ENCODE data around the gene KIF26A. TPM values are rescaled to one million over a fixed set of nuclear protein-coding genes. Genes with fewer than 3 reads are reported as not detected.

The KIF26A gene
- total RNA-seq, 1 donor from 2014 or later: 5.9 TPM

- no peaks in the 10 kb centered on the region for H3K4me1 Mint-ChIP-seq (ENCODE audit: low read depth, unreplicated experiment)
- H3K4me3 Mint-ChIP-seq (ENCODE audit: unreplicated experiment): no peak overlapping the region
- no peak overlapping the region for H3K27ac Mint-ChIP-seq (ENCODE audit: unreplicated experiment)
- peaks cover 26% of the 10 kb centered on the region for H3K27me3 Mint-ChIP-seq (ENCODE audit: unreplicated experiment)
- TF ChIP-seq CTCF (IDR thresholded peaks at IDR 0.05; ENCODE audit: partially characterized antibody, unreplicated experiment): no peak
- DNase-seq: peak; percentile 18
- H3K9me3 Mint-ChIP-seq (ENCODE audit: unreplicated experiment): no peaks in the 10 kb centered on the region
- no peaks in the 10 kb centered on the region for H3K36me3 Mint-ChIP-seq (ENCODE audit: unreplicated experiment)
Measured at GRCh38 chr14:104116756-104117340, 21.5 kb upstream of the KIF26A start.

- H3K9me3 Mint-ChIP-seq (ENCODE audit: unreplicated experiment): no peaks in the 10 kb centered on the region
- no peak overlapping the region for H3K4me3 Mint-ChIP-seq (ENCODE audit: unreplicated experiment)
- no peak for TF ChIP-seq CTCF (IDR thresholded peaks at IDR 0.05; ENCODE audit: partially characterized antibody, unreplicated experiment)
- no peak overlapping the region for H3K27ac Mint-ChIP-seq (ENCODE audit: unreplicated experiment)
- no peaks in the 10 kb centered on the region for H3K36me3 Mint-ChIP-seq (ENCODE audit: unreplicated experiment)
- H3K27me3 Mint-ChIP-seq (ENCODE audit: unreplicated experiment): peaks cover 26% of the 10 kb centered on the region
- no peaks in the 10 kb centered on the region for H3K4me1 Mint-ChIP-seq (ENCODE audit: low read depth, unreplicated experiment)
- DNase-seq: peak; percentile 19
Measured at GRCh38 chr14:104117341-104118005, 20.9 kb upstream of the KIF26A start.

DNA sequence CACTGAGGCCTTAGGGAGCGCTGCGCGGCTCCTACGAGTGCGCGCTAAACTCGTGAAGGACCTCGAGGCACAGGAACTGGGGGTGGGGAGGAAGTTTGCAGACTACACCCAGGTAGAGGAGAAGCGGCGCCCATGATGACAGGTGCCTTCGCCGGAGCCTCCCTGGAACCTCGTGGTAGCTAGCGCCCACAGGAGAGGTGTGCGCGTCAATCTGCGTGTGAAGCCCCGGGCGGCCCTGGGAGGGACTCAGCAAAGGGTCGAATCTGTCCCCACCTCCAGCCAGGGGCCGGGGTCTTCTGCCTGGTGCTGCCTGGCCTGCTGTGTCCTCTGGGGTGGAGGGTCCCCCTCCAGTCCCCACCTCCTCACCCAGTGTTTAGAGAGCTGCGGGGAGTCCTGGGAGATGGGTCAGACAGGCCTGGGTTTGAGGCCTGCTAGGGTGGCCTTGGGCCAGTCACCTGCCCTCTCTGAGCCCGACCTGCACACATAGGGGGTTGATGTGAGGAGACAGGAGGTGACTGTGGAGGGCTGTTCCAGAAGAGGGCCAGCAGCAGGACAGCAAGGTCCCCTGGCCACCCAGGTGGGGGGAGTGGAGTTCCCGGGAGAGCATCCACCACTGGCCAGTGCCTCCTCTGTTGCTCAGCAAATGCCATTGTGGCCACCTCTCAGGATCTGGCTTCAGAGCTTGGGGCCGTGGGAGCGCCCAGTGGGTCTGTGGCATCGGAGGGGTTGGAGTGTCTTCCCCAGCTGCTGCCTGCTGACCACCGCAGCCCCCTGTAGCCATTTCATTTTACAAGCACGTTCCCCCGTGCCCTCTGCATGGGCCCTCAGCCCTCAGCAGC lies 20.2 kb upstream of the KIF26A start:
- Mint-ChIP-seq H3K27ac (ENCODE audit: unreplicated experiment) (no peak overlapping the region), H3K36me3 (ENCODE audit: unreplicated experiment) (no peaks in the 10 kb centered on the region), H3K27me3 (ENCODE audit: unreplicated experiment) (peaks cover 26% of the 10 kb centered on the region), H3K4me3 (ENCODE audit: unreplicated experiment) (no peak overlapping the region), H3K9me3 (ENCODE audit: unreplicated experiment) (no peaks in the 10 kb centered on the region), H3K4me1 (ENCODE audit: low read depth, unreplicated experiment) (no peaks in the 10 kb centered on the region)
- DNase-seq: peak; percentile 15
- TF ChIP-seq CTCF (IDR thresholded peaks at IDR 0.05; ENCODE audit: partially characterized antibody, unreplicated experiment): no peak

- no peak for DNase-seq
- Mint-ChIP-seq H3K27me3 (ENCODE audit: unreplicated experiment) (peaks cover 26% of the 10 kb centered on the region), H3K4me3 (ENCODE audit: unreplicated experiment) (no peak overlapping the region), H3K27ac (ENCODE audit: unreplicated experiment) (no peak overlapping the region), H3K4me1 (ENCODE audit: low read depth, unreplicated experiment) (no peaks in the 10 kb centered on the region), H3K36me3 (ENCODE audit: unreplicated experiment) (peaks cover 5% of the 10 kb centered on the region), H3K9me3 (ENCODE audit: unreplicated experiment) (peaks cover 5% of the 10 kb centered on the region)
- no peak for TF ChIP-seq CTCF (IDR thresholded peaks at IDR 0.05; ENCODE audit: partially characterized antibody, unreplicated experiment)
Measured at GRCh38 chr14:104119119-104119487, 19.3 kb upstream of the KIF26A start.

All from glutamatergic neuron (in vitro differentiated cells).